H1 (cell line): ENCODE data around the gene FRMD6. TPM values are rescaled to one million over a fixed set of nuclear protein-coding genes. Genes with fewer than 3 reads are reported as not detected.

Experiments
- CTCF ChIA-PET: fragments of 300-600 bp; sonication (Branson Sonifier 250); formaldehyde crosslinking; loops from one replicate; lab custom pipeline; 2021; ENCODE audit not compliant: partially characterized antibody; lab: Charles Lee
- POLR2A ChIA-PET: fragments of 300-600 bp; sonication (Branson Sonifier 250); formaldehyde crosslinking; loops from one replicate; lab custom pipeline; 2021; ENCODE audit warnings: inconsistent platforms; ENCODE audit not compliant: partially characterized antibody; lab: Charles Lee
- DNase-seq, 2 experiments: peaks; one replicate each; pipeline versions ENCODE4 v3.0.0 to v3.0.0-alpha.2; 2010 to 2022; ENCODE audit warnings: low spot score in 2 of 2, low read depth in 1 of 2, mixed read lengths in 1 of 2
- FAIRE-seq: peaks from 2 replicates; lab custom pipeline; 2011; peaks lifted over from hg19 to GRCh38; lab: Jason Lieb, UNC
- H2AFZ ChIP-seq: 2 replicates; pipeline ENCODE4 v1.8.1; 2012; ENCODE audit warnings: low read length, inconsistent platforms
- H2AK5ac ChIP-seq: 2 replicates; pipeline ENCODE4 v1.6.1; 2013; ENCODE audit warnings: low read depth, low read length
- H2BK120ac ChIP-seq: replicated peaks from 2 replicates; pipeline ENCODE3; 2013; ENCODE audit warnings: low read depth, low read length, inconsistent platforms
- H2BK12ac ChIP-seq: 2 replicates; pipeline ENCODE4 v1.6.1; 2013; ENCODE audit warnings: low read depth, low read length
- H2BK15ac ChIP-seq: 2 replicates; pipeline ENCODE4 v1.6.1; 2013; ENCODE audit warnings: low read length
- H2BK20ac ChIP-seq: 2 replicates; pipeline ENCODE4 v1.6.1; 2013; ENCODE audit warnings: low read length
- H2BK5ac ChIP-seq: 2 replicates; pipeline ENCODE4 v1.6.1; 2013; ENCODE audit warnings: low read depth, low read length
- H3K14ac ChIP-seq: 2 replicates; pipeline ENCODE4 v1.6.1; 2013; ENCODE audit warnings: inconsistent platforms; ENCODE audit not compliant: insufficient read length
- H3K18ac ChIP-seq: 2 replicates; pipeline ENCODE4 v1.6.1; 2013; ENCODE audit warnings: low read length; ENCODE audit errors: extremely low read depth
- H3K23ac ChIP-seq: 2 replicates; pipeline ENCODE4 v1.6.1; 2013; ENCODE audit warnings: inconsistent platforms; ENCODE audit not compliant: insufficient read length
- H3K23me2 ChIP-seq: 2 replicates; pipeline ENCODE4 v1.6.1; 2013; ENCODE audit warnings: low read depth, low read length
- H3K27ac ChIP-seq: 2 replicates; pipeline ENCODE4 v1.6.1; 2011; ENCODE audit warnings: low read depth, low read length, inconsistent platforms
- H3K27me3 ChIP-seq, 4 experiments: replicated peaks in 1 of 4; 1 replicate in 1 of 4; 2 replicates in 3 of 4; pipeline versions ENCODE4 v1.6.1 to v1.8.1; 2011 to 2013; ENCODE audit warnings: low read length in 3 of 4, mild to moderate bottlenecking in 3 of 4, inconsistent platforms in 2 of 4, mixed read lengths in 2 of 4, moderate library complexity in 1 of 4; ENCODE audit not compliant: control insufficient read depth in 3 of 4, insufficient read depth in 3 of 4; ENCODE audit errors: extremely low read depth in 1 of 4
- H3K36me3 ChIP-seq, 4 experiments: 2 replicates each; pipeline versions ENCODE4 v1.6.1 to v1.8.1; 2011 to 2013; ENCODE audit warnings: mild to moderate bottlenecking in 4 of 4, low read length in 3 of 4, moderate library complexity in 2 of 4, control low read depth in 1 of 4, inconsistent platforms in 1 of 4; ENCODE audit not compliant: insufficient read depth in 4 of 4, control insufficient read depth in 2 of 4
- H3K4ac ChIP-seq: replicated peaks from 2 replicates; pipeline ENCODE3; 2013; ENCODE audit warnings: low read length, low read depth, mixed read lengths, inconsistent platforms; ENCODE audit not compliant: insufficient read length
- H3K4me1 ChIP-seq, 4 experiments: replicated peaks in 1 of 4; 1 replicate in 1 of 4; 2 replicates in 3 of 4; pipeline versions ENCODE4 v1.6.1 to v1.8.1; 2011 to 2013; ENCODE audit warnings: low read length in 3 of 4, inconsistent platforms in 2 of 4, mixed read lengths in 1 of 4; ENCODE audit not compliant: insufficient read depth in 4 of 4, control insufficient read depth in 3 of 4
- H3K4me2 ChIP-seq, 2 experiments: 2 replicates each; pipeline versions ENCODE4 v1.6.1 to v1.8.1; 2011 to 2013; ENCODE audit warnings: low read depth in 2 of 2, low read length in 2 of 2, control low read depth in 1 of 2, inconsistent platforms in 1 of 2, mild to moderate bottlenecking in 1 of 2; ENCODE audit not compliant: insufficient read depth in 1 of 2
- H3K4me3 ChIP-seq, 4 experiments: fragments of 200-600, 300-600 bp in 1 of 4; sonication (generic), shearing (Covaris generic), sonication (Bioruptor Twin) in 1 of 4; 2 replicates each; pipeline versions ENCODE4 v1.5.1 to v1.8.1; 2011 to 2016; ENCODE audit warnings: low read length in 4 of 4, low read depth in 3 of 4, control low read depth in 2 of 4, inconsistent platforms in 2 of 4, mild to moderate bottlenecking in 2 of 4, mixed read lengths in 1 of 4, moderate library complexity in 1 of 4; ENCODE audit not compliant: insufficient read depth in 2 of 4; ENCODE audit errors: extremely low read depth in 1 of 4
- H3K56ac ChIP-seq: replicated peaks from 2 replicates; pipeline ENCODE3; 2013; ENCODE audit warnings: low read depth, mild to moderate bottlenecking, mixed read lengths, low read length, inconsistent platforms; ENCODE audit not compliant: insufficient read length
- H3K79me1 ChIP-seq: 2 replicates; pipeline ENCODE4 v1.6.1; 2013; ENCODE audit warnings: low read depth, low read length, control low read depth
- H3K79me2 ChIP-seq, 2 experiments: 2 replicates each; pipeline versions ENCODE4 v1.6.1 to v1.8.1; 2012 to 2013; ENCODE audit warnings: low read length in 2 of 2, mild to moderate bottlenecking in 2 of 2, inconsistent platforms in 1 of 2; ENCODE audit not compliant: insufficient read depth in 2 of 2, control insufficient read depth in 1 of 2
- H3K9ac ChIP-seq, 4 experiments: replicated peaks in 1 of 4; 1 replicate in 1 of 4; 2 replicates in 3 of 4; pipeline versions ENCODE4 v1.6.1 to v1.8.1; 2011 to 2013; ENCODE audit warnings: low read depth in 3 of 4, low read length in 3 of 4, control low read depth in 2 of 4, mild to moderate bottlenecking in 2 of 4, moderate library complexity in 2 of 4, inconsistent platforms in 1 of 4; ENCODE audit errors: extremely low read depth in 1 of 4
- H3K9me3 ChIP-seq, 2 experiments: 2 replicates each; pipeline versions ENCODE4 v1.6.1 to v1.8.1; 2012 to 2013; ENCODE audit warnings: mild to moderate bottlenecking in 2 of 2, moderate library complexity in 2 of 2, control low read depth in 1 of 2, inconsistent platforms in 1 of 2, low read depth in 1 of 2, low read length in 1 of 2, mixed read lengths in 1 of 2; ENCODE audit not compliant: insufficient read depth in 2 of 2
- H4K20me1 ChIP-seq, 2 experiments: replicated peaks in 1 of 2; 2 replicates each; pipeline versions ENCODE3 to v1.8.1; 2011 to 2013; ENCODE audit warnings: inconsistent platforms in 2 of 2, low read length in 2 of 2, mild to moderate bottlenecking in 1 of 2; ENCODE audit not compliant: insufficient read depth in 2 of 2, control insufficient read depth in 1 of 2
- H4K5ac ChIP-seq: 2 replicates; pipeline ENCODE4 v1.6.1; 2013; ENCODE audit warnings: low read length, low read depth, mixed read lengths, inconsistent platforms; ENCODE audit not compliant: insufficient read length
- H4K8ac ChIP-seq: 2 replicates; pipeline ENCODE4 v1.8.0; 2013; ENCODE audit warnings: mild to moderate bottlenecking, moderate library complexity, low read length, inconsistent platforms; ENCODE audit not compliant: insufficient read depth; ENCODE audit errors: extremely low read depth
- H4K91ac ChIP-seq: replicated peaks from 2 replicates; pipeline ENCODE3; 2013; ENCODE audit warnings: low read length, mixed read lengths, inconsistent platforms; ENCODE audit not compliant: insufficient read length
- CHD2 ChIP-seq: IDR thresholded peaks from 2 replicates; pipeline ENCODE4 v1.6.1; 2012; ENCODE audit warnings: low read length, improper control_type of control experiment
- CREB1 ChIP-seq: IDR thresholded peaks from 2 replicates; pipeline ENCODE4 v1.6.1; 2012; ENCODE audit warnings: inconsistent platforms
- KDM4A ChIP-seq: IDR thresholded peaks from one replicate; pipeline ENCODE4 v1.7.1; 2012; ENCODE audit warnings: low read depth, mild to moderate bottlenecking, moderate library complexity, low read length, inconsistent platforms; ENCODE audit not compliant: severe bottlenecking
- KDM5A ChIP-seq: fragments of 200-600 bp; IDR thresholded peaks from 2 replicates; pipeline ENCODE4 v1.7.1; 2012; ENCODE audit warnings: mild to moderate bottlenecking, low read length, inconsistent platforms, mixed read lengths
- RNF2 ChIP-seq: fragments of 200-900, 300-1000 bp; sonication (generic); IDR thresholded peaks from 2 replicates; pipeline ENCODE4 v1.7.1; 2016; ENCODE audit warnings: borderline replicate concordance, low read depth, mild to moderate bottlenecking, antibody characterized with exemption, low read length; ENCODE audit not compliant: poor library complexity, severe bottlenecking; ENCODE audit errors: missing control alignments
- SIRT6 ChIP-seq: IDR thresholded peaks from one replicate; pipeline ENCODE4 v1.7.1; 2012; ENCODE audit warnings: low read length, inconsistent platforms
- WGBS, 2 experiments: shearing (Covaris generic) in 1 of 2; methylation state at CpG; one replicate each; pipeline versions ENCODE4 v1.1.6 to v1.1.7; 2013 to 2015; ENCODE audit warnings: low lambda C conversion rate in 2 of 2, mixed read lengths in 2 of 2, inconsistent platforms in 1 of 2, low coverage in 1 of 2, missing lambda C conversion rate in 1 of 2; ENCODE audit not compliant: insufficient replicate concordance in 2 of 2, insufficient coverage in 1 of 2, insufficient read length in 1 of 2; ENCODE audit errors: extremely low coverage in 1 of 2, missing lambda C conversion rate in 1 of 2; 5-methylcytosine and 5-hydroxymethylcytosine counted together
- polyA plus RNA-seq, 7 experiments: library from polyadenylated mRNA; depleted of rRNA in 3 of 7; stranded (reverse) in 5 of 7; unstranded in 2 of 7; fragments of >200 nt in 5 of 7; fragments of 200-250 nt in 2 of 7; gene quantifications; 1 replicate in 5 of 7; 2 replicates in 1 of 7; 4 replicates in 1 of 7; pipeline versions ENCODE4 v1.2.1 to v1.2.3, GENCODE V29; 2011 to 2013; ENCODE audit warnings: missing spikeins in 2 of 7, mixed read lengths in 2 of 7
- total RNA-seq: library from RNA; stranded (reverse); fragmentation: NEBNext Ultra II Directional; extraction: Animal tissue kit (Norgen Biotek cat#: 25700); gene quantifications from 2 replicates; pipeline ENCODE4 v1.2.1, GENCODE V29; 2021

Gene FRMD6
- total and polyA plus RNA-seq, 2 of the 8 experiments (the other 6 are each of a cell fraction or from before 2014, with no cell fraction given): 5.4 to 23.7 TPM

GRCh38 chr14:51724650-51725049, 72.9 kb downstream of the FRMD6 start:
- no peak overlapping the region for H3K56ac ChIP-seq
- H3K4me3 ChIP-seq: no peak overlapping the region
- no peaks in the 10 kb centered on the region for H3K4me1 ChIP-seq
- no peak overlapping the region for H2BK120ac ChIP-seq
- H2BK5ac ChIP-seq: no peak overlapping the region
- H3K4ac ChIP-seq: no peak overlapping the region
- H3K23ac ChIP-seq: no peak overlapping the region
- ChIA-PET POLR2A (no interaction called here), CTCF (no interaction called here)
- no peaks in the 10 kb centered on the region for H4K20me1 ChIP-seq
- TF ChIP-seq CHD2: no peak
- TF ChIP-seq RNF2: no peak
- TF ChIP-seq CREB1: no peak
- TF ChIP-seq SIRT6: no peak
- TF ChIP-seq KDM5A: no peak
- no peak for TF ChIP-seq KDM4A
- H2AFZ ChIP-seq: no peak overlapping the region
- no peaks in the 10 kb centered on the region for H3K23me2 ChIP-seq
- peaks cover 0 to 44% (median 23%) of the 10 kb centered on the region in 4 experiments; a peak in 7 of 8 replicates for H3K36me3 ChIP-seq
- H2BK15ac ChIP-seq: no peak overlapping the region
- H4K8ac ChIP-seq: no peak overlapping the region
- no peak overlapping the region for H2BK12ac ChIP-seq
- H3K27ac ChIP-seq: no peak overlapping the region
- H2BK20ac ChIP-seq: no peak overlapping the region
- H3K4me2 ChIP-seq: no peak overlapping the region
- 91% methylated on average over 3 of the region's 3 CpGs; no CpG with 5 or more reads in 1 of the 2 experiments for WGBS, 2 experiments
- H3K27me3 ChIP-seq: no peaks in the 10 kb centered on the region
- no peak overlapping the region for H4K91ac ChIP-seq
- H3K9me3 ChIP-seq: no peaks in the 10 kb centered on the region
- H3K14ac ChIP-seq: no peak overlapping the region
- H3K79me2 ChIP-seq: no peaks in the 10 kb centered on the region
- no peak overlapping the region for H2AK5ac ChIP-seq
- H3K79me1 ChIP-seq: no peaks in the 10 kb centered on the region
- H3K18ac ChIP-seq: no peak overlapping the region
- H3K9ac ChIP-seq: no peak overlapping the region
- DNase-seq (no peak), FAIRE-seq (no peak)
- H4K5ac ChIP-seq: no peak overlapping the region
